WI38 (cell line): ENCODE measurements around the gene GRM5.

Source experiments
- H3K4me3 ChIP-seq: 2 replicates; pipeline ENCODE4 v1.5.1; 2011; ENCODE audit warnings: low read depth, mild to moderate bottlenecking, control low read depth, low read length
- CTCF ChIP-seq: IDR thresholded peaks from 2 replicates; pipeline ENCODE4 v1.5.1; 2012; ENCODE audit warnings: low read depth, mild to moderate bottlenecking, control low read depth, low read length

GRM5 gene

GRCh38 chr11:88576741-88577140, 489.0 kb downstream of the GRM5 start:
- no peak for TF ChIP-seq CTCF
- H3K4me3 ChIP-seq: no peak overlapping the region

- no peak overlapping the region for H3K4me3 ChIP-seq
- TF ChIP-seq CTCF: no peak
Observed at GRCh38 chr11:88575916-88576315, 489.9 kb downstream of the GRM5 start.

- H3K4me3 ChIP-seq: no peak overlapping the region
- TF ChIP-seq CTCF: no peak
Observed at GRCh38 chr11:88569342-88569741, 496.4 kb downstream of the GRM5 start.

- TF ChIP-seq CTCF: no peak
- no peak overlapping the region for H3K4me3 ChIP-seq
Observed at GRCh38 chr11:88555829-88556202, 510.0 kb downstream of the GRM5 start.

- H3K4me3 ChIP-seq: peak overlapping the region; percentile 11
- no peak for TF ChIP-seq CTCF
Observed at GRCh38 chr11:88555018-88555828, 510.6 kb downstream of the GRM5 start.

- no peak for TF ChIP-seq CTCF
- no peak overlapping the region for H3K4me3 ChIP-seq
Observed at GRCh38 chr11:88553204-88553603, 512.6 kb downstream of the GRM5 start.

- H3K4me3 ChIP-seq: no peak overlapping the region
- TF ChIP-seq CTCF: peak; percentile 45
Observed at GRCh38 chr11:88552379-88553062, 513.3 kb downstream of the GRM5 start.
